GM12865 (cell line): ENCODE results near the gene TMEM239.
"Not testable (repeated sequence)": the region's sequence is repeated elsewhere in the genome, so short reads cannot be mapped to it uniquely, and the experiment has no call there.

Experiments used
- DNase-seq: peaks from one replicate; pipeline ENCODE4 v3.0.0; 2010; ENCODE audit warnings: low read depth
- H3K4me3 ChIP-seq: 2 replicates; pipeline ENCODE4 v1.5.1; 2011; ENCODE audit warnings: mild to moderate bottlenecking, low read depth, low read length, control low read depth
- CTCF ChIP-seq: IDR thresholded peaks from 2 replicates; pipeline ENCODE4 v1.5.1; 2011; ENCODE audit warnings: low read length, control low read depth, low read depth, inconsistent platforms; ENCODE audit not compliant: insufficient read depth; ENCODE audit errors: missing control alignments

Gene TMEM239

GRCh38 chr20:2825761-2826160, 9.6 kb downstream of the TMEM239 start:
- H3K4me3 ChIP-seq, result no peak overlapping the region
- no peak for DNase-seq
- no peak for TF ChIP-seq CTCF

GRCh38 chr20:2826655-2827054, 10.5 kb downstream of the TMEM239 start:
- no peak for TF ChIP-seq CTCF
- DNase-seq, result no peak
- no peak overlapping the region for H3K4me3 ChIP-seq

GRCh38 chr20:2829376-2829775, 13.2 kb downstream of the TMEM239 start:
- no peak for TF ChIP-seq CTCF
- no peak for DNase-seq
- H3K4me3 ChIP-seq, result no peak overlapping the region

GRCh38 chr20:2831206-2831605, 15.0 kb downstream of the TMEM239 start:
- DNase-seq, H3K4me3 ChIP-seq: not testable (repeated sequence)

GRCh38 chr20:2833761-2834160, 17.6 kb downstream of the TMEM239 start:
- no peak for TF ChIP-seq CTCF
- no peak overlapping the region for H3K4me3 ChIP-seq
- DNase-seq, result no peak

GRCh38 chr20:2834401-2835110, 18.4 kb downstream of the TMEM239 start:
- H3K4me3 ChIP-seq, result no peak overlapping the region
- no peak for DNase-seq

GRCh38 chr20:2835331-2835796, 19.2 kb downstream of the TMEM239 start:
- TF ChIP-seq CTCF, result no peak

More at GRCh38 chr20:2834401-2835110, 18.4 kb downstream of the TMEM239 start:
- no peak for TF ChIP-seq CTCF

More at GRCh38 chr20:2835331-2835796, 19.2 kb downstream of the TMEM239 start:
- DNase-seq, result no peak
- H3K4me3 ChIP-seq, result no peak overlapping the region
